NB4 (cell line): ENCODE results near the gene DAP.

Experiments
- MYC ChIP-seq: IDR thresholded peaks from 2 replicates; pipeline ENCODE4 v1.6.1; 2011; ENCODE audit warnings: low read depth, low read length
- POLR2A ChIP-seq: IDR thresholded peaks from 2 replicates; pipeline ENCODE4 v1.6.1; 2011; ENCODE audit warnings: mild to moderate bottlenecking; ENCODE audit not compliant: insufficient read length; ENCODE audit errors: extremely low read depth
- TF ChIP-seq, protein P1 (sequence below): IDR thresholded peaks from one replicate; pipeline ENCODE4 v1.5.1; 2012; ENCODE audit warnings: low read depth, low read length
- TF ChIP-seq, protein P2 (sequence below): IDR thresholded peaks from 2 replicates; pipeline ENCODE4 v1.6.1; 2011; ENCODE audit warnings: low read depth, low read length

DNA sequence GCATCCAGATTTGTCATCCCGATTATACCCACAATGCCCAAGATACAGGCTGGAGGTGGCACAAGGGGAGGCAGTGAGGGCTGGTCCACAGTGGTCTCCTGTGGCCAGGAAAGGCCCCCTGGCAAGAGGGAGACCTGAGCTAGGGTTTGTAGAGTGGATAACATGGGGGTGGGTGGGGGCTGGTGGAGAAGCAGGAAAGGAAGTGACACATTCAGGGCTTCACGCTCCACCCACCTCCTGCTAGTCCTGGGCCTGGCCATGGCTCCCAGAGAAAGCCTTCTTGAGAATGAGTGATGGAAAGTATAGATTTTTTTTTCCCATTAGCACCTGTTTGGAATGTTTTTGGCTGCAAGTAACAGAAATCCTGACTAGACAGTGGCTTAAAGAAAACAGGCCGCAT lies 115.9 kb downstream of the DAP start:
- TF ChIP-seq, protein P1, sequence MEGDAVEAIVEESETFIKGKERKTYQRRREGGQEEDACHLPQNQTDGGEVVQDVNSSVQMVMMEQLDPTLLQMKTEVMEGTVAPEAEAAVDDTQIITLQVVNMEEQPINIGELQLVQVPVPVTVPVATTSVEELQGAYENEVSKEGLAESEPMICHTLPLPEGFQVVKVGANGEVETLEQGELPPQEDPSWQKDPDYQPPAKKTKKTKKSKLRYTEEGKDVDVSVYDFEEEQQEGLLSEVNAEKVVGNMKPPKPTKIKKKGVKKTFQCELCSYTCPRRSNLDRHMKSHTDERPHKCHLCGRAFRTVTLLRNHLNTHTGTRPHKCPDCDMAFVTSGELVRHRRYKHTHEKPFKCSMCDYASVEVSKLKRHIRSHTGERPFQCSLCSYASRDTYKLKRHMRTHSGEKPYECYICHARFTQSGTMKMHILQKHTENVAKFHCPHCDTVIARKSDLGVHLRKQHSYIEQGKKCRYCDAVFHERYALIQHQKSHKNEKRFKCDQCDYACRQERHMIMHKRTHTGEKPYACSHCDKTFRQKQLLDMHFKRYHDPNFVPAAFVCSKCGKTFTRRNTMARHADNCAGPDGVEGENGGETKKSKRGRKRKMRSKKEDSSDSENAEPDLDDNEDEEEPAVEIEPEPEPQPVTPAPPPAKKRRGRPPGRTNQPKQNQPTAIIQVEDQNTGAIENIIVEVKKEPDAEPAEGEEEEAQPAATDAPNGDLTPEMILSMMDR, result no peak
- TF ChIP-seq MYC (no peak), POLR2A (no peak)
- TF ChIP-seq, protein P2, sequence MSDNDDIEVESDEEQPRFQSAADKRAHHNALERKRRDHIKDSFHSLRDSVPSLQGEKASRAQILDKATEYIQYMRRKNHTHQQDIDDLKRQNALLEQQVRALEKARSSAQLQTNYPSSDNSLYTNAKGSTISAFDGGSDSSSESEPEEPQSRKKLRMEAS, result no peak
